Panc1 (cell line): Measurements from ENCODE around the gene RPL36A. TPM values are rescaled to one million over a fixed set of nuclear protein-coding genes. Genes with fewer than 3 reads are reported as not detected.

ENCODE experiments used
- ATAC-seq: fragments of 200-7000 bp; cut with Tn5 transposase; 2 replicates; pipeline ENCODE4 v1.9.1; 2020; ENCODE audit warnings: mild to moderate bottlenecking, moderate library complexity
- BruUV-seq: library from RNA; stranded (reverse); fragments of 400-500 nt; replicated peaks from 2 replicates; lab custom pipeline; 2021; lab: Mats Ljungman, UMichigan
- CTCF ChIA-PET: fragments of 300-600 bp; sonication (Branson Sonifier 250); formaldehyde crosslinking; loops from one replicate; lab custom pipeline; 2022; ENCODE audit warnings: antibody characterized with exemption; lab: Charles Lee
- POLR2A ChIA-PET: fragments of 300-600 bp; sonication (Branson Sonifier 250); formaldehyde crosslinking; loops from one replicate; lab custom pipeline; 2022; ENCODE audit warnings: antibody characterized with exemption; lab: Charles Lee
- DNase-seq: peaks from one replicate; pipeline ENCODE4 v3.0.0-alpha.2; 2010; ENCODE audit warnings: low read depth, low spot score
- H3K27ac ChIP-seq: 2 replicates; pipeline ENCODE4 v1.5.1; 2011; ENCODE audit warnings: mild to moderate bottlenecking, low read length, inconsistent platforms
- H3K27me3 ChIP-seq: fragments of 200-500 bp; sonication (Bioruptor generic); 2 replicates; pipeline ENCODE4 v1.6.0; 2014; ENCODE audit warnings: low read length, inconsistent platforms; ENCODE audit not compliant: control insufficient read depth, insufficient read depth
- H3K36me3 ChIP-seq: fragments of 200-500 bp; sonication (Bioruptor generic); 2 replicates; pipeline ENCODE4 v1.5.1; 2014; ENCODE audit warnings: inconsistent platforms, mild to moderate bottlenecking, low read length, moderate library complexity; ENCODE audit not compliant: control insufficient read depth, insufficient read depth
- H3K4me1 ChIP-seq: 2 replicates; pipeline ENCODE4 v1.5.1; 2011; ENCODE audit warnings: inconsistent platforms, mild to moderate bottlenecking, low read length, moderate library complexity; ENCODE audit not compliant: control insufficient read depth, insufficient read depth
- H3K4me3 ChIP-seq, 2 experiments: 2 replicates each; pipeline ENCODE4 v1.5.1; 2011 to 2012; ENCODE audit warnings: low read depth in 2 of 2, low read length in 2 of 2, mild to moderate bottlenecking in 2 of 2, inconsistent platforms in 1 of 2, moderate library complexity in 1 of 2
- H3K9me3 ChIP-seq: fragments of 200-500 bp; sonication (Bioruptor generic); 2 replicates; pipeline ENCODE4 v1.5.1; 2014; ENCODE audit warnings: low read depth, mild to moderate bottlenecking, inconsistent platforms, low read length, moderate library complexity; ENCODE audit not compliant: control insufficient read depth, insufficient read depth
- POLR2AphosphoS5 ChIP-seq: IDR thresholded peaks from 2 replicates; pipeline ENCODE4 v1.6.1; 2012; ENCODE audit warnings: mild to moderate bottlenecking, low read depth, low read length, moderate library complexity
- REST ChIP-seq, 2 experiments: IDR thresholded peaks; 2 replicates each; pipeline ENCODE4 v1.6.1; 2011 to 2012; ENCODE audit warnings: low read depth in 2 of 2, control low read depth in 1 of 2, low read length in 1 of 2, mild to moderate bottlenecking in 1 of 2, moderate library complexity in 1 of 2; ENCODE audit not compliant: insufficient read depth in 1 of 2
- SIN3A ChIP-seq: IDR thresholded peaks from 2 replicates; pipeline ENCODE4 v1.6.1; 2012; ENCODE audit warnings: low read depth, mild to moderate bottlenecking, low read length, moderate library complexity, borderline replicate concordance; ENCODE audit not compliant: insufficient read depth
- in situ Hi-C: cut with HindIII; loops from 2 replicates; pipeline ENCODE4 v1.10.0; 2016; ENCODE audit warnings: low sequenced_read_pairs, low pct_unique_long_range_greater_than_20kb
- intact Hi-C: fragments of 100-400 bp; cut with micrococcal nuclease; formaldehyde crosslinking; loops from one replicate; pipeline ENCODE4 v1.10.0; 2022; ENCODE audit not compliant: unreplicated experiment
- total RNA-seq: library from RNA; stranded (reverse); gene quantifications from one replicate; pipeline ENCODE4 v1.2.1, GENCODE V29; 2021; ENCODE audit not compliant: unreplicated experiment

Gene RPL36A
- total RNA-seq, 1 experiment from 2014 or later: 308 TPM

GRCh38 chrX:101393530-101394305 lies 2.9 kb downstream of the RPL36A start:
- Histone ChIP-seq H3K36me3 (peaks cover 14% of the 10 kb centered on the region), H3K27me3 (no peaks in the 10 kb centered on the region), H3K4me3 (no peak overlapping the region), H3K9me3 (no peaks in the 10 kb centered on the region), H3K4me1 (peaks cover 14% of the 10 kb centered on the region), H3K27ac (no peak overlapping the region)
- ChIA-PET POLR2A (no interaction called here), CTCF (no interaction called here)
- in situ Hi-C loops (no loop called here), intact Hi-C loops (no loop called here)
- TF ChIP-seq REST (IDR thresholded peaks at IDR 0.05; ENCODE audit: insufficient read depth in 1 of 2, low read depth in 2 of 2, low read length in 1 of 2) (no peak), POLR2AphosphoS5 (peak; percentile 16; the same call in 1 of the 2 replicates)
- DNase-seq (no peak), ATAC-seq (no peak)
- BruUV-seq: no TSS peak

- no peaks in the 10 kb centered on the region for H3K9me3 ChIP-seq
- H3K4me1 ChIP-seq: peaks cover 14% of the 10 kb centered on the region
- ChIA-PET POLR2A (no interaction called here), CTCF (no interaction called here)
- in situ Hi-C loops (no loop called here), intact Hi-C loops (no loop called here)
- DNase-seq: no peak
- H3K36me3 ChIP-seq: peaks cover 14% of the 10 kb centered on the region
- BruUV-seq: no TSS peak
- no peak overlapping the region for H3K27ac ChIP-seq
- ATAC-seq: no peak
- TF ChIP-seq POLR2AphosphoS5 (0 out of 2 replicates have a peak, but pooled peaks have one; percentile 45), SIN3A (no peak)
- no peaks in the 10 kb centered on the region for H3K27me3 ChIP-seq
- H3K4me3 ChIP-seq: no peak overlapping the region
These were observed 3.6 kb downstream of the RPL36A start for GRCh38 chrX:101394372-101394771.

DNA sequence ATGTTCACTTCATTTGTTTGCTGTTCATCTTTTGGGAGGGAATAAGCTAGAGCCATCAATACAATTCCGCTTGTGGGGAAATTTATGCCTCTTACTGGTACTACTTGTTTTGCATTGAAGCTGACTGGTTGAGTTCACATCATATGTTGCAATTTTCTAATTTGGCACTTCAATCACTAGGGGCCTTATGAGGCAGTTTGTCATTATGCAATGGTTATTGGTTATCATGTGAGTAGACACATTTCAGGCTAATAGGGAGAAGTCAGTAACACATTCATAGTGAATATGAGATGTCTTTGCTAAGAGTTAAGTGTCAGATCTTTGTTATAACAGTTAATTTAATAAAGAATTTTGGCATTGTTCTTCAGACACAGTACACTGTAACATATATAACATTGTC lies 5.0 kb downstream of the RPL36A start:
- POLR2A ChIA-PET: no interaction called here
- Histone ChIP-seq H3K27ac (no peak overlapping the region), H3K36me3 (peaks cover 14% of the 10 kb centered on the region), H3K4me3 (no peak overlapping the region), H3K27me3 (no peaks in the 10 kb centered on the region), H3K4me1 (peaks cover 14% of the 10 kb centered on the region), H3K9me3 (no peaks in the 10 kb centered on the region)
- in situ Hi-C loops (no loop called here), intact Hi-C loops (no loop called here)
- CTCF ChIA-PET: no interaction called here
- TF ChIP-seq SIN3A: no peak
- no peak for DNase-seq
- BruUV-seq: no TSS peak
- no peak for ATAC-seq
